HEK293 (cell line): ENCODE data around the gene SERPINA1.
"Not testable (repeated sequence)": the region's sequence is repeated elsewhere in the genome, so short reads cannot be mapped to it uniquely, and the experiment has no call there.

Source experiments
- CTCF ChIA-PET: fragments of 350-600 bp; formaldehyde crosslinking; extraction: SDS; loops from one replicate; lab custom pipeline; 2021; ENCODE audit warnings: antibody characterized with exemption; lab: Yijun Ruan, JAX
- POLR2A ChIA-PET: fragments of 300-600 bp; formaldehyde crosslinking; extraction: SDS; loops from one replicate; lab custom pipeline; 2020; ENCODE audit warnings: antibody characterized with exemption, inconsistent platforms; lab: Yijun Ruan, JAX
- H3K27ac ChIP-seq: fragments of 200-500 bp; sonication (Bioruptor generic); 2 replicates; pipeline ENCODE4 v1.5.1; 2014; ENCODE audit warnings: low read depth, low read length, control low read depth, inconsistent platforms; ENCODE audit errors: extremely low read depth
- H3K36me3 ChIP-seq, 2 experiments: fragments of 200-500 bp in 1 of 2; sonication (Bioruptor generic) in 1 of 2; 1 replicate in 1 of 2; 2 replicates in 1 of 2; pipeline ENCODE4 v1.5.1; 2014 to 2017; ENCODE audit warnings: inconsistent platforms in 2 of 2, low read length in 2 of 2; ENCODE audit not compliant: control insufficient read depth in 2 of 2, insufficient read depth in 1 of 2
- H3K4me1 ChIP-seq: fragments of 200-500 bp; sonication (Bioruptor generic); 2 replicates; pipeline ENCODE4 v1.5.1; 2014; ENCODE audit warnings: mild to moderate bottlenecking, low read length, inconsistent platforms; ENCODE audit not compliant: control insufficient read depth, insufficient read depth
- H3K4me3 ChIP-seq: 2 replicates; pipeline ENCODE4 v1.5.1; 2011; ENCODE audit warnings: low read depth, mild to moderate bottlenecking, control low read depth, low read length, moderate library complexity
- H3K9me3 ChIP-seq: fragments of 200-500 bp; sonication (Bioruptor generic); 2 replicates; pipeline ENCODE4 v1.5.1; 2014; ENCODE audit warnings: low read depth, low read length, inconsistent platforms; ENCODE audit not compliant: control insufficient read depth, insufficient read depth
- ZFHX2 ChIP-seq: fragments of 450-650 bp; formaldehyde crosslinking; conservative IDR thresholded peaks from 2 replicates; pipeline ENCODE4 v1.5.1; 2016; ENCODE audit warnings: missing biosample characterization, missing genetic modification characterization
- ZNF155 ChIP-seq: fragments of 450-650 bp; formaldehyde crosslinking; IDR thresholded peaks from 2 replicates; pipeline ENCODE4 v1.5.1; 2016; ENCODE audit warnings: missing biosample characterization, missing genetic modification characterization
- ZNF292 ChIP-seq: fragments of 450-650 bp; formaldehyde crosslinking; IDR thresholded peaks from 2 replicates; pipeline ENCODE4 v1.5.1; 2016; ENCODE audit warnings: low read depth, missing biosample characterization, missing genetic modification characterization, borderline replicate concordance
- ZNF302 ChIP-seq: fragments of 450-650 bp; formaldehyde crosslinking; IDR thresholded peaks from 2 replicates; pipeline ENCODE4 v1.5.1; 2016; ENCODE audit warnings: missing biosample characterization, missing genetic modification characterization, low read depth
- ZNF521 ChIP-seq: fragments of 450-650 bp; formaldehyde crosslinking; IDR thresholded peaks from 2 replicates; pipeline ENCODE4 v1.5.1; 2017; ENCODE audit warnings: missing biosample characterization, mild to moderate bottlenecking, missing genetic modification characterization
- ZNF610 ChIP-seq: fragments of 450-650 bp; formaldehyde crosslinking; IDR thresholded peaks from 2 replicates; pipeline ENCODE4 v1.5.1; 2016; ENCODE audit warnings: missing biosample characterization, missing genetic modification characterization, borderline replicate concordance
- ZNF658 ChIP-seq: fragments of 450-650 bp; formaldehyde crosslinking; IDR thresholded peaks from 2 replicates; pipeline ENCODE4; 2016; ENCODE audit warnings: missing biosample characterization, missing genetic modification characterization
- ZNF660 ChIP-seq: fragments of 450-650 bp; IDR thresholded peaks from 2 replicates; pipeline ENCODE4 v1.5.1; 2018; ENCODE audit warnings: missing biosample characterization, mild to moderate bottlenecking, missing genetic modification characterization
- ZNF792 ChIP-seq: fragments of 450-650 bp; formaldehyde crosslinking; IDR thresholded peaks from 2 replicates; pipeline ENCODE4 v1.5.1; 2016; ENCODE audit warnings: missing biosample characterization, missing genetic modification characterization
- ZNF830 ChIP-seq: fragments of 450-650 bp; IDR thresholded peaks from 2 replicates; pipeline ENCODE4 v1.5.0; 2018; ENCODE audit warnings: missing biosample characterization, missing genetic modification characterization, low read depth, mild to moderate bottlenecking, moderate library complexity
- ZSCAN5A ChIP-seq: fragments of 450-650 bp; formaldehyde crosslinking; IDR thresholded peaks from 2 replicates; pipeline ENCODE4 v1.5.1; 2016; ENCODE audit warnings: missing biosample characterization, missing genetic modification characterization
- TF ChIP-seq, protein P1 (sequence below): fragments of 450-650 bp; formaldehyde crosslinking; IDR thresholded peaks from 2 replicates; pipeline ENCODE4 v1.5.1; 2016; ENCODE audit warnings: missing biosample characterization, missing genetic modification characterization

SERPINA1 gene

DNA sequence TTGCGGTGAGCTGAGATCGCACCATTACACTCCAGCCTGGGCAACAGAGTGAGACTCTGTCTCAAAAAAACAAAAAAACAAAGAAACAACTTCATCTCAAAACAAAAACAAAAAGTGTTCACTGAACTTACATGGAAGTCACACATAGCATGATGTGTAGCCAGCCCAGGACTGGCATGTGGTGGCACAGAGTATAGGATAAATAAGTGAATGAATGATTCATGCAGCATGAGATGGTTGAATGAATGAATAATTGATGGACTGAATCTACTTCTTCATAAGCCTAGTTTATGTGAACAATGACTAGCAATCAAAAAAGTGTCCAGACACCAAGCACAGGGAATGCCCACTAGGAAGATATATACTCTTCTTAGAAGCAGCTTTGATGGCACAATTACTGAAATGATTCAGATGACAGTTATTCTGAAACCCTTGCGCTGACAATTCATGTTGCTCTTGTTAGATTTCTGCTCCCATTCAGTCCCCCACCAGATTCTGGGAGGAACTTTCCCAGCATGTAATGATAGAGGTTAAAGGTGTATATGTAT lies 33.7 kb downstream of the SERPINA1 start:
- no peaks in the 10 kb centered on the region for H3K4me1 ChIP-seq
- CTCF ChIA-PET: no interaction called here
- POLR2A ChIA-PET: no interaction called here
- no peak overlapping the region for H3K27ac ChIP-seq
- TF ChIP-seq ZNF302: no peak
- TF ChIP-seq, protein P1, sequence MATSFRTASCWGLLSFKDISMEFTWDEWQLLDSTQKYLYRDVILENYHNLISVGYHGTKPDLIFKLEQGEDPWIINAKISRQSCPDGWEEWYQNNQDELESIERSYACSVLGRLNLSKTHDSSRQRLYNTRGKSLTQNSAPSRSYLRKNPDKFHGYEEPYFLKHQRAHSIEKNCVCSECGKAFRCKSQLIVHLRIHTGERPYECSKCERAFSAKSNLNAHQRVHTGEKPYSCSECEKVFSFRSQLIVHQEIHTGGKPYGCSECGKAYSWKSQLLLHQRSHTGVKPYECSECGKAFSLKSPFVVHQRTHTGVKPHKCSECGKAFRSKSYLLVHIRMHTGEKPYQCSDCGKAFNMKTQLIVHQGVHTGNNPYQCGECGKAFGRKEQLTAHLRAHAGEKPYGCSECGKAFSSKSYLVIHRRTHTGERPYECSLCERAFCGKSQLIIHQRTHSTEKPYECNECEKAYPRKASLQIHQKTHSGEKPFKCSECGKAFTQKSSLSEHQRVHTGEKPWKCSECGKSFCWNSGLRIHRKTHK (tag by site-specific recombination): 0 out of 2 replicates have a peak, but pooled peaks have one; percentile 20
- TF ChIP-seq ZNF792 (tag by site-specific recombination): no peak
- TF ChIP-seq ZFHX2 (tag by site-specific recombination): no peak
- TF ChIP-seq ZNF830 (tag by site-specific recombination): no peak
- no peak for TF ChIP-seq ZSCAN5A (tag by site-specific recombination)
- no peak for TF ChIP-seq ZNF658
- H3K36me3 ChIP-seq: no peaks in the 10 kb centered on the region
- H3K4me3 ChIP-seq: no peak overlapping the region
- H3K9me3 ChIP-seq: no peaks in the 10 kb centered on the region

DNA sequence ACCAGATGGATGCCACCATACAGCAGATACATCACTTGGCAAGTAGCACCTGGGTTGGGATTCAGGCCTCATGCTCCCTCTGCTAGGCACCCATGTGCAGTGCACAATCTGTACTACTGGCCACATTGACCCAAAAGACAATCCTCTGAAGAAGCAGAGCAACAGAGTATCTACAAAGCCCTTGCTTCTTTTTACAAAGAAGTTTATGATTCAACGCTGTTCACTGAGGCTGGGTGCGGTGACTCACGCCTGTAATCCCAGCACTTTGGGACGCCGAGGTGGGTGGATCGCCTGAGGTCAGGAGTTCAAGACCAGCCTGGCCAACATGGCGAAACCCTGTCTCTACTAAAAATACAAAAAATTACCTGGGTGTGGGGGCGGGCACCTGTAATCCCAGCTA lies 34.2 kb downstream of the SERPINA1 start:
- H3K9me3 ChIP-seq, H3K4me1 ChIP-seq, H3K36me3 ChIP-seq, POLR2A ChIA-PET, H3K4me3 ChIP-seq, H3K27ac ChIP-seq, CTCF ChIA-PET: not testable (repeated sequence)

DNA sequence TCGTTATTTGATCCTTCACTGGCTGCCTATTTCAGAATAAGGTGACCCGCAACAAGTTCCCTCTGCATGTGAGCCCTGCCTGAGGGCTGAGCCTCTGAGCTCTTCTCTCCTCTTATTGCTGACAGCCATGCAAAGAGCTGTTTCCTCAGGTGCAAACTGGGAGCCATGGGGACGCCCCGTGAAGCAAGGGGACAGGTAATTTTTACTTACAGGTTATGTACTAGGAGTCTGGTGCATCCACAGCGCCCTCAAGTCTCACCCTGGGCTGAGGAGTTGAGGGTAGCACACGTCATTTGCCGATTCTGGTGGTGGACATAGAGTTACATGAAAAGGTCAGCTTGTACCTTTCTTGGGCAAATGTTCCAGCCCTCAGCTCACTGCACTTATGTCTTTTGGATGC lies 39.1 kb downstream of the SERPINA1 start:
- CTCF ChIA-PET: interaction anchor here (0.8 kb wide), 1 partner anchor 59 kb away, joined by 3 read pairs; no protein-coding TSS in a partner anchor
- H3K36me3 ChIP-seq: no peaks in the 10 kb centered on the region
- H3K9me3 ChIP-seq: no peaks in the 10 kb centered on the region
- no peak for TF ChIP-seq ZNF292 (tag by site-specific recombination)
- TF ChIP-seq ZNF521 (tag by site-specific recombination): no peak
- TF ChIP-seq ZNF155: no peak
- no peak overlapping the region for H3K4me3 ChIP-seq
- H3K27ac ChIP-seq: no peak overlapping the region
- POLR2A ChIA-PET: no interaction called here
- H3K4me1 ChIP-seq: no peaks in the 10 kb centered on the region

- ChIA-PET CTCF (interaction anchor here (0.8 kb wide), 1 partner anchor 59 kb away, joined by 3 read pairs; no protein-coding TSS in a partner anchor), POLR2A (no interaction called here)
- Histone ChIP-seq H3K27ac (no peak overlapping the region), H3K36me3 (no peaks in the 10 kb centered on the region), H3K4me1 (no peaks in the 10 kb centered on the region), H3K9me3 (no peaks in the 10 kb centered on the region), H3K4me3 (no peak overlapping the region)
- TF ChIP-seq ZNF610: no peak
Observed at GRCh38 chr14:94348836-94349235, 39.6 kb downstream of the SERPINA1 start.

DNA sequence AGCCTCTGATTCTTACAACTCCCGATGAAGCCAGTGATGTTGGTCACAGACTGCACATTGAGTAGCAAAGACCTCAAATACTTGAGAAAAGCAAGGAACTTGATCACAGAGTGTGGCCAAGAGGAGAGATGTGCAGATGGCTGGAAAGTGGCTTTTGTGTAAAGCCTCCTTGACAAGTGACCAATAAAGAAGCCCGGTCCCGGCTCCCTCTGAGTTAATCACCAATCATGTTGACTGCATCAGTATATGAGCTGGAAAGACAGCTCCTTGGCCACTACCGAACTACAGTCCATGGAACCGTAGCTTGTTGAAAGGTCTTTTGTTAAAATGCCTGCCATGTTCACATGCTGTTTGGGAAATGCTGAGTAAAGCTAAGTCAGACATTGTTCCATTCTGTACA lies 41.6 kb downstream of the SERPINA1 start:
- ChIA-PET CTCF (no interaction called here), POLR2A (no interaction called here)
- no peak overlapping the region for H3K27ac ChIP-seq
- TF ChIP-seq ZNF660 (tag by site-specific recombination): no peak
- TF ChIP-seq, all 188 proteins: peak for 0
- no peaks in the 10 kb centered on the region for H3K9me3 ChIP-seq
- no peak overlapping the region for H3K4me3 ChIP-seq
- H3K36me3 ChIP-seq: no peaks in the 10 kb centered on the region
- H3K4me1 ChIP-seq: no peaks in the 10 kb centered on the region

DNA sequence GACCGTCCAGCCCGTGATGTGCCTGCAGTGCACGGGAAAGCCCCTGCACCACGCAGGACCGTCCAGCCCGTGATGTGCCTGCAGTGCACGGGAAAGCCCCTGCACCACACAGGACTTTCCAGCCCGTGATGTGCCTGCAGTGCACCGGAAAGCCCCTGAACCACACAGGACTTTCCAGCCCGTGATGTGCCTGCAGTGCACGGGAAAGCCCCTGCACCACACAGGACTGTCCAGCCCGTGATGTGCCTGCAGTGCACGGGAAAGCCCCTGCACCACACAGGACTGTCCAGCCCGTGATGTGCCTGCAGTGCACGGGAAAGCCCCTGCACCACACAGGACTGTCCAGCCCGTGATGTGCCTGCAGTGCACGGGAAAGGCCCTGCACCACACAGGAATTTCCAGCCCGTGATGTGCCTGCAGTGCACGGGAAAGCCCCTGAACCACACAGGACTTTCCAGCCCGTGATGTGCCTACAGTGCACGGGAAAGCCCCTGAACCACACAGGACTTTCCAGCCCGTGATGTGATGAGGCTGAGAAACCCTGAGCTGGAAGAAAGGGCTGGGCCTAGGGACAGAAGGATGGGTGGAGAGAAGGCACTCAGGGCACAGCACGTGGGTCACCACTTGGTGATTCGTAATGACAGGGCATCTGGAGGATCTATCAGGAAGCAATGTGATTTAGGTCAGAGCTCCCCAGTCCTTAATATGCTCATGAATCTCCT lies 42.2 kb downstream of the SERPINA1 start:
- H3K27ac ChIP-seq, H3K9me3 ChIP-seq, H3K4me1 ChIP-seq, H3K4me3 ChIP-seq, H3K36me3 ChIP-seq, CTCF ChIA-PET, POLR2A ChIA-PET: not testable (repeated sequence)
